A204.1 (cell line): ENCODE results near the gene TMEM273.

ENCODE experiments used
- FAIRE-seq: peaks from 2 replicates; lab custom pipeline; 2012; peaks lifted over from hg19 to GRCh38; lab: Jason Lieb, UNC

Gene TMEM273

GRCh38 chr10:49162761-49163310 lies 25.4 kb downstream of the TMEM273 start:
- no peak for FAIRE-seq

GRCh38 chr10:49162063-49162462 lies 26.1 kb downstream of the TMEM273 start:
- FAIRE-seq: no peak

- no peak for FAIRE-seq
Measured at GRCh38 chr10:49161411-49161997, 26.7 kb downstream of the TMEM273 start.

GRCh38 chr10:49160814-49161213 lies 27.4 kb downstream of the TMEM273 start:
- FAIRE-seq: no peak

GRCh38 chr10:49160110-49160509 lies 28.1 kb downstream of the TMEM273 start:
- no peak for FAIRE-seq

- FAIRE-seq: no peak
Measured at GRCh38 chr10:49158915-49159314, 29.3 kb downstream of the TMEM273 start.

- no peak for FAIRE-seq
Measured at GRCh38 chr10:49158404-49158803, 29.8 kb downstream of the TMEM273 start.

- FAIRE-seq: no peak
Measured at GRCh38 chr10:49157229-49157628, 31.0 kb downstream of the TMEM273 start.

- FAIRE-seq: no peak
Measured at GRCh38 chr10:49154641-49155040, 33.5 kb downstream of the TMEM273 start.

- no peak for FAIRE-seq
Measured at GRCh38 chr10:49153971-49154370, 34.2 kb downstream of the TMEM273 start.

GRCh38 chr10:49153115-49153514 lies 35.1 kb downstream of the TMEM273 start:
- no peak for FAIRE-seq

GRCh38 chr10:49152663-49153062 lies 35.5 kb downstream of the TMEM273 start:
- FAIRE-seq: no peak

- no peak for FAIRE-seq
Measured at GRCh38 chr10:49152037-49152436, 36.2 kb downstream of the TMEM273 start.

GRCh38 chr10:49151481-49151880 lies 36.7 kb downstream of the TMEM273 start:
- FAIRE-seq: no peak

- no peak for FAIRE-seq
Measured at GRCh38 chr10:49151025-49151445, 37.2 kb downstream of the TMEM273 start.

GRCh38 chr10:49150426-49150825 lies 37.8 kb downstream of the TMEM273 start:
- FAIRE-seq: no peak

GRCh38 chr10:49149881-49150280 lies 38.3 kb downstream of the TMEM273 start:
- no peak for FAIRE-seq

- no peak for FAIRE-seq
Measured at GRCh38 chr10:49144058-49144720, 44.0 kb downstream of the TMEM273 start.

- FAIRE-seq: no peak
Measured at GRCh38 chr10:49143249-49143648, 44.9 kb downstream of the TMEM273 start.

GRCh38 chr10:49141541-49142332 lies 46.5 kb downstream of the TMEM273 start:
- no peak for FAIRE-seq

- no peak for FAIRE-seq
Measured at GRCh38 chr10:49140304-49141177, 47.6 kb downstream of the TMEM273 start.

GRCh38 chr10:49139846-49140195 lies 48.4 kb downstream of the TMEM273 start:
- no peak for FAIRE-seq
